SKM-1 treated with dmso at 0.1 percent for 144 hours (cell line): ENCODE results near the gene MTIF2.
"Not testable (repeated sequence)": the region's sequence is repeated elsewhere in the genome, so short reads cannot be mapped to it uniquely, and the experiment has no call there.

Experiments
- DNase-seq: peaks from one replicate; lab custom pipeline; 2025; ENCODE audit not compliant: unreplicated experiment; lab: John Stamatoyannopoulos, UW

The MTIF2 gene

GRCh38 chr2:55196526-55196925, 72.5 kb downstream of the MTIF2 start:
- no peak for DNase-seq

GRCh38 chr2:55191888-55192287, 77.1 kb downstream of the MTIF2 start:
- DNase-seq, result not testable (repeated sequence)

GRCh38 chr2:55186837-55187236, 82.2 kb downstream of the MTIF2 start:
- DNase-seq, result not testable (repeated sequence)
